ENCODE results near the gene MIB1.
"Not testable (repeated sequence)": the region's sequence is repeated elsewhere in the genome, so short reads cannot be mapped to it uniquely, and the experiment has no call there.

The MIB1 gene

GRCh38 chr18:21743166-21743832, 2.7 kb downstream of the MIB1 start:
- DNase-seq (ENCODE audit: low read depth), result no peak

GRCh38 chr18:21745231-21745630, 4.6 kb downstream of the MIB1 start:
- DNase-seq (ENCODE audit: low read depth), result no peak

GRCh38 chr18:21747268-21747667, 6.7 kb downstream of the MIB1 start:
- DNase-seq (ENCODE audit: low read depth), result no peak

- no peak for DNase-seq (ENCODE audit: low read depth)
Observed at GRCh38 chr18:21747764-21748693, 7.4 kb downstream of the MIB1 start.

- DNase-seq (ENCODE audit: low read depth), result no peak
Observed at GRCh38 chr18:21757833-21758232, 17.2 kb downstream of the MIB1 start.

GRCh38 chr18:21759836-21760235, 19.2 kb downstream of the MIB1 start:
- no peak for DNase-seq (ENCODE audit: low read depth)

- no peak for DNase-seq (ENCODE audit: low read depth)
Observed at GRCh38 chr18:21760321-21760720, 19.7 kb downstream of the MIB1 start.

- DNase-seq (ENCODE audit: low read depth), result no peak
Observed at GRCh38 chr18:21761471-21762115, 21.0 kb downstream of the MIB1 start.

- DNase-seq (ENCODE audit: low read depth), result no peak
Observed at GRCh38 chr18:21762181-21762772, 21.7 kb downstream of the MIB1 start.

- no peak for DNase-seq (ENCODE audit: low read depth)
Observed at GRCh38 chr18:21763846-21764646, 23.5 kb downstream of the MIB1 start.

GRCh38 chr18:21769206-21769605, 28.6 kb downstream of the MIB1 start:
- no peak for DNase-seq (ENCODE audit: low read depth)

- DNase-seq (ENCODE audit: low read depth), result no peak
Observed at GRCh38 chr18:21774722-21775121, 34.1 kb downstream of the MIB1 start.

- no peak for DNase-seq (ENCODE audit: low read depth)
Observed at GRCh38 chr18:21777814-21778213, 37.2 kb downstream of the MIB1 start.

- DNase-seq (ENCODE audit: low read depth), result no peak
Observed at GRCh38 chr18:21786526-21786925, 45.9 kb downstream of the MIB1 start.

GRCh38 chr18:21796089-21796488, 55.5 kb downstream of the MIB1 start:
- not testable (repeated sequence) for DNase-seq (ENCODE audit: low read depth)

- no peak for DNase-seq (ENCODE audit: low read depth)
Observed at GRCh38 chr18:21798126-21798525, 57.5 kb downstream of the MIB1 start.

- no peak for DNase-seq (ENCODE audit: low read depth)
Observed at GRCh38 chr18:21799721-21800120, 59.1 kb downstream of the MIB1 start.

- DNase-seq (ENCODE audit: low read depth), result no peak
Observed at GRCh38 chr18:21803495-21803894, 62.9 kb downstream of the MIB1 start.

GRCh38 chr18:21805771-21806366, 65.3 kb downstream of the MIB1 start:
- DNase-seq (ENCODE audit: low read depth), result no peak

GRCh38 chr18:21808185-21808584, 67.6 kb downstream of the MIB1 start:
- DNase-seq (ENCODE audit: low read depth), result no peak

GRCh38 chr18:21809725-21810124, 69.1 kb downstream of the MIB1 start:
- DNase-seq (ENCODE audit: low read depth), result no peak

Data from HS-27A (cell line).